ENCODE results near the gene MTHFR. TPM values are rescaled to one million over a fixed set of nuclear protein-coding genes. Genes with fewer than 3 reads are reported as not detected.

The MTHFR gene
- total RNA-seq, 4 donors from 2014 or later = 35.0 to 57.5 (median 39.7) TPM

- Histone ChIP-seq H3K27ac (peak overlapping the region; percentile 88), H3K36me3 (peaks cover 42% of the 10 kb centered on the region), H3K4me1 (peaks cover 62% of the 10 kb centered on the region), H3K27me3 (no peaks in the 10 kb centered on the region), H3K9me3 (no peaks in the 10 kb centered on the region), H3K4me3 (no peak overlapping the region)
- 53% methylated on average over 14 of the region's 19 CpGs for WGBS
- DNase-seq (ENCODE audit: low spot score in 2 of 2) = peak; percentile 91 to 96
- peak; percentile 88 for TF ChIP-seq EP300 (IDR thresholded peaks at IDR 0.05)
- peak; percentile 81 to 97 (median 96) for TF ChIP-seq POLR2AphosphoS5 (IDR thresholded peaks at IDR 0.05)
- TF ChIP-seq POLR2A (IDR thresholded peaks at IDR 0.05) = no peak
- TF ChIP-seq CTCF (IDR thresholded peaks at IDR 0.05) = no peak
These were observed 14.7 kb downstream of the MTHFR start for GRCh38 chr1:11790880-11791715.

- DNase-seq (ENCODE audit: low spot score in 2 of 2) = no peak
- Histone ChIP-seq H3K27me3 (no peaks in the 10 kb centered on the region), H3K4me3 (no peak overlapping the region), H3K36me3 (peaks cover 34% of the 10 kb centered on the region), H3K9me3 (no peaks in the 10 kb centered on the region), H3K27ac (peak overlapping the region; percentile 88), H3K4me1 (peaks cover 67% of the 10 kb centered on the region)
- 77% methylated on average over 14 of the region's 20 CpGs for WGBS
- TF ChIP-seq POLR2A (IDR thresholded peaks at IDR 0.05) (no peak), EP300 (IDR thresholded peaks at IDR 0.05) (no peak), POLR2AphosphoS5 (IDR thresholded peaks at IDR 0.05) (no peak), CTCF (IDR thresholded peaks at IDR 0.05) (no peak)
These were observed 15.5 kb downstream of the MTHFR start for GRCh38 chr1:11790101-11790879.

- no peaks in the 10 kb centered on the region for H3K9me3 ChIP-seq
- peak overlapping the region; percentile 5 for H3K4me3 ChIP-seq
- H3K36me3 ChIP-seq = peaks cover 25% of the 10 kb centered on the region
- H3K4me1 ChIP-seq = peaks cover 76% of the 10 kb centered on the region
- H3K27me3 ChIP-seq = no peaks in the 10 kb centered on the region
- peak overlapping the region; percentile 88 for H3K27ac ChIP-seq
- TF ChIP-seq CTCF (IDR thresholded peaks at IDR 0.05) = no peak
- no peak for TF ChIP-seq EP300 (IDR thresholded peaks at IDR 0.05)
- no peak for TF ChIP-seq POLR2AphosphoS5 (IDR thresholded peaks at IDR 0.05)
- TF ChIP-seq POLR2A (IDR thresholded peaks at IDR 0.05) = no peak
- 65% methylated on average over 13 of the region's 13 CpGs for WGBS
- DNase-seq (ENCODE audit: low spot score in 2 of 2) = no peak
These were observed 16.4 kb downstream of the MTHFR start for GRCh38 chr1:11789126-11790067.

- H3K4me1 ChIP-seq = peaks cover 76% of the 10 kb centered on the region
- peaks cover 17% of the 10 kb centered on the region for H3K36me3 ChIP-seq
- no peak for DNase-seq (ENCODE audit: low spot score in 2 of 2)
- TF ChIP-seq POLR2A (IDR thresholded peaks at IDR 0.05) = no peak
- no peak for TF ChIP-seq CTCF (IDR thresholded peaks at IDR 0.05)
- no peak for TF ChIP-seq EP300 (IDR thresholded peaks at IDR 0.05)
- TF ChIP-seq POLR2AphosphoS5 (IDR thresholded peaks at IDR 0.05) = no peak
- WGBS = 67% methylated on average over 5 of the region's 14 CpGs
- H3K27me3 ChIP-seq = no peaks in the 10 kb centered on the region
- H3K9me3 ChIP-seq = no peaks in the 10 kb centered on the region
- H3K4me3 ChIP-seq = peak overlapping the region; percentile 5
- H3K27ac ChIP-seq = peak overlapping the region; percentile 88
These were observed 17.2 kb downstream of the MTHFR start for GRCh38 chr1:11788549-11789053.

All from suprapubic skin (tissue), 4 donors.